Stimulated activated CD4-positive, alpha-beta T cell treated with anti-CD3 and anti-CD28 coated beads, Interleukin-15, amount 100 ng/mL, for 24 hours (primary cell): Measurements from ENCODE around the gene CA6.
"Not testable (repeated sequence)": the region's sequence is repeated elsewhere in the genome, so short reads cannot be mapped to it uniquely, and the experiment has no call there.

ENCODE experiments used
- DNase-seq: peaks from one replicate; pipeline ENCODE4 v3.0.0-alpha.2; 2020

Gene CA6

DNA sequence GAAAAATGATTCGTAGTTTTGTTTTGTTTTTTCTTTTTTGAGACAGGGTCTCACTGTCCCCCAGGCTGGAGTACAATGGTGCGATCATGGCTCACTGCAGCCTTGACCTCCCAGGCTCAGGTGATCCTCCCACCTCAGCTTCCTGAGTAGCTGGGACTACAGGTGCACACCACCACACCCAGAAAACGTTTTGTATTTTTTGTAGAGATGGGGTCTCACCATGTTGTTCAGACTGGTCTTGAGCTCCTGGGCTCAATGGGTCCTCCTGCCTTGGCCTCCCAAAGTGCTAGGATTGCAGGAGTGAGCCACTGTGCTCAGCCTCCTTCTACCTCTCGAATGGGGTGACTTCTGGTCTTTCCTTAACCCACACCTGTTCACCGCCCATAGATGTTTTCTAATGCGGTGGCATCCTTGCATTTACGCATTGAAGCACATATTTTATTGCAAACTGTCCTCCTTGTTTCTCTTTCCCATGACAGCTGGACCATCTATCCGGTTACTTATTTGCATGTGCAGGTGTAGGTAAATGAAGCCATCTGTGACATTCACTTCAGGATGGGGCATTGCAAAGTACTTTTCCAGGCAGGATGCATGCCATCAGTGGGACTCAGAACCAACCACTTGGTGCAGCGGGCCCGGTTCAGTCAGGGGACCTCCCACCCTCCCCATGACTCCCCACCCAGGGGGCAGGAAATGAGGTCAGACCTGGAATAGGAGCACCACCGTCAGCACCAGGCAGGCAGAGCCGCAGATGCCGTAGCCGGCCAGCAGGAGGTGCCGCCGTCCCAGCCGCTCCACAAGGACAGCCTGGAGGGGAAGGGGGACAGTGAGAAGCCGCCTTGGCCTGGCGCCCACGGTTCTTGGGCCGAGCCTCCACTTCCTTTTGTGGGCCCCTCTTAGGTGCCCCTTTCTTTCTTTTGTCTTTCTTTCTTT lies 64.0 kb downstream of the CA6 start:
- peak; percentile 48 for DNase-seq

DNA sequence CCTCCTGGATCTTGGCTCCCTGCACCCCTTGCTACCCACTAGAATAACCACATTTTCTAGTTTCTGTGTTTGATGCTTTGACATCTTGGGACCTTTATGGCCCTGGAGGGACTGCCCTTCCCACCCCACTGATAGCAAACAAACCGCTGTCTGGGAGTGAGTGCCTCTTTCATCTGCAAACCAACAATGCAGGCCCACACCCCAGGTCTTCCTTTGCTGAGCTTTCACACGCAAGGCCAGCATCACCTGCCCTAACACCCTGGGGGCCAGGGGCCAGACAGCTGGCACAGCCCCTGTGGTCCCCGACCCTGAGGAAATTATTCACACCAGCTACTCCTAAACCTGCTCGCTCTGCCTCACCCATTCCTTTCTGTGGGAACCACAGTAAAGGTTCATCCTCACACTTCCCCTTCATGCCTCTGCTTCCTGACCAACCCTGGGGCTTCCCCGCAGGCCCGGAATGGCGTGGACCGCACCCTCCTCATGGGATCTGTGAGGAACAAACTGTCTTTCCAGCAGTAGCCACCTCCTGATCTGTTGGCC lies 65.2 kb downstream of the CA6 start:
- no peak for DNase-seq

DNA sequence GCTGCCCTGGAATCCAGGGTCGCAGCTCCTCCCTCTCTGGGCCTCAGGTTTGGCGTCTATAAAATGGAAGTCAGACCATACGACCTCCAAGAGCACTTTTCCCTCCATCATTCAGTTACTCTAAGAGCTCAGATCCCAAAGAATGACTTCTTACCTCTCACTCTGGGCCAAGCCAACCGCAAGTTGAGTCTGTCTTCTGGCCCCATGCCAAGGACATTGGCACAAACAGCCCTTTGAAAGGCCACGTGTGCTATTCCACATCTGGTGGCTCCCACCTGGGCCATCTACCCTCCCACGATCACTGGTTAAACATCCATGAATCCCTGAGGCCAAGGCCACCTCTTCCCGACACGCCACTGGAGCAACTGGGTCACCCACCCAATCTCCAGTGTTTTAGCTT lies 68.2 kb downstream of the CA6 start:
- no peak for DNase-seq

DNA sequence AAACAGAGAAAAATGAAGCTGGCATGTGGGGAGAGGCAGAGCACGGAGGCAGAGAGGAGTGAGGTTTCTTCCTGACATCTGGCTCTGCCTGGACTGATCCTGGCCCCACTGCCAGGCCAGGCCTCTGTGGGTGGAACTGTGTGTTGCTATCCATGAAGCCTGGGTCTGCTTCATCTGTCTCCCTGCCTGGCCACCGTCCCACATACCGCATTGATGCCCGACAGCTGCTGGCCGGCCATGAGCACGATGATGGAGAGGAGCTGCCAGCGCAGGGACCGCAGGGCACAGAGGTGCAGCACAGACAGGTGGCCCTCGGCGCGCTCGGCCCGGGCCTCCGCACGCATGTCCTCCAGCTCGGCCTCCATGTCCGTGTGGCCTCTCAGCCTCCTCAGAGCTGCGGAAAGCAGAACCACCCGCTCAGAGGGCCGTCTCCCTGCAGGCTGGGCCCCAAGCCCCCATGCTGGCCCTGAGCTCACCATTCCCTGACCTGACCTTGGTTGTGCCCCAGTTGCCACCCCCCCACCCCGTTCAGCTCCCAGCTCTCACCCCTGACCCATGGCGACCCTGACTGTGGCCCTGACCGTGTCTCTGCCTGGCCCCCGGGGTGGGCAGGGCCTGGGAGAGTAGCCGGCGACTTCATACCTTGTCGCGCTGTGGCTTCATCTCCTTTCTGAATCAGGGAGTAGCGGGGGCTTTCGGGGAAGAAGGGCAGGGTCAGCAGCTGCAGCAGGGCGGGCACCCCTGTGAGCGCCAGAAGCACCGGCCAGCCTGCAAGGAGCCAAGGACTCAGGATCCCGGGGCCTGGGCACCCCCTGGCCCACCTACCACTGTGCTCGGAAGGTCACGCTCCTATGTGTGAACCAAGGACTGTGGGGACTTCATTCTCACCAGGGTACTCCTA lies 69.1 kb downstream of the CA6 start:
- no peak for DNase-seq

DNA sequence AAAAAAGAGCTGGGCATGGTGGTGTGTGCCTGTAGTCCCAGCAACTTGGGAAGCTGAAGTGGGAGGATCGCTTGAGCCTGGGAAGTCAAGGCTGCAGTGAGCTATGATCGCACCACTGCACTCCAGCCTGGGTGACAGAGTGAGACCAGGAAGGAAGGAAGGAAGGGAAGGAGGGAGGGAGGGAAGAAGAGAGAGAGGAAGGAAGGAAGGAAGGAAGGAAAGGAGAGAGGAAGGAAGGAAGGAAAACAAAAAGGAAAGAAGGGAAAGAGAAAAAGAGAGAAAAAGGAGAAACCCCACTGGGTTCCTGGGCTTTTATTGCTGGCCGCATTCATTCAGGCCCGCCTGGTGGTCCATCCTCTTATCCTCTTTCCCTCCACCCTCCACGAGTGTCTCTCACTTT lies 70.8 kb downstream of the CA6 start:
- DNase-seq: no peak

DNA sequence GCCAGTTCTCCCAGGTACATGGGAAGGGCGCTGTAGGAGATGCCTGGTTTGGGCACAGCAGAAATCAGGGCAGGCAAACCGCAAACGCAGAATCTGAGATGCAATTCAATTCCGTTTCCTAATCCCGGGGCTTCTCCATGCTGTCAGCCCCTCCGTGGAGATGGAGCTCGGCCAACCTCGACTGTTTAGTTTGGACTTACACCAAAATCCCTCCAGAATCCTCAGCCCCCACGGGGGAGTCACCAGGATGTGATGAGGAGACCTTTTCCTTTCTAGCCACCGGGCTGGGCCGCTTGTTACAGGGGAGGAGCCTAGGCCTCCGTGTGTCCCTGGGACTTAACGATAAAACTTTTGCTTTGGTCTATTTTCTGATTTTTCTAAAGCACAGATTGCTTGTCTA lies 72.7 kb downstream of the CA6 start:
- no peak for DNase-seq

DNA sequence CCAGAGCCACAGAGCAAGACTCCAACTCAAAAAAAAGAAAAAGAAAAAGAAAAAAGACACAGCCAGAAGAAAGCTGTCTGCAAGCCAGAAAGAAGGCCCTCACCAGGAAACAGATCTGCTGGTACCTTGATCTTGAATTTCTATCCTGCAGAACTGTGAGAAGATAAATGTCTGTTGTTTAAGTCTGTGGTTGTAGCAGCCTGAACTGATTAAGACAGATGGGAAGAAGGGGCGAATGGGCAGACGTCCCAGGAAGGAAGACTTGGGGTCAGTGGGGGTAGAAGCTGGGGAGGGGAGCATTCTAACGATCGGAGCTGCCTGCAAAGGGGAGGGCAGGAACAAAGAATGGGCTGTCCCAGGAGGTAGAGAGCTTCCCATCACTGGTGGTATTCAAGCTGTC lies 74.2 kb downstream of the CA6 start:
- DNase-seq: no peak

DNA sequence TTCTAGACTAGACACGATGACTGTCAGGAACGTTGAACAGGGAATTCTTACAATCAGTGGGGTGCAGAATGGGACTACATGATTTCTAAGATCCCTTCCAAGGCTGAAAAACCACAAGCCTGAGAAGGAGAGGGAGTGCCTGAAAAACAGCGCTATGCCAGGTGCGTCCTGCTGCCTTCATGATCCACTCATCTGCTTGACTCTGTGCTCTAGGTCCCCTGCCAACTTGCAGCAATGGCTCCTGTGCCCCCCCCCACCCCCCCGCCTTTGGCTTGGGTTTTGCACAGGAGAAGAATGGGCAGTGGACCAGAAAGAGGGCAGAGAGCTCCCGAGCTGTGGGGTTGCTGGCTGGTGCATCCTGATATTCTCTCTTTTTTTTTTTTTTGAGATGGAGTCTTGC lies 74.6 kb downstream of the CA6 start:
- DNase-seq: no peak

DNA sequence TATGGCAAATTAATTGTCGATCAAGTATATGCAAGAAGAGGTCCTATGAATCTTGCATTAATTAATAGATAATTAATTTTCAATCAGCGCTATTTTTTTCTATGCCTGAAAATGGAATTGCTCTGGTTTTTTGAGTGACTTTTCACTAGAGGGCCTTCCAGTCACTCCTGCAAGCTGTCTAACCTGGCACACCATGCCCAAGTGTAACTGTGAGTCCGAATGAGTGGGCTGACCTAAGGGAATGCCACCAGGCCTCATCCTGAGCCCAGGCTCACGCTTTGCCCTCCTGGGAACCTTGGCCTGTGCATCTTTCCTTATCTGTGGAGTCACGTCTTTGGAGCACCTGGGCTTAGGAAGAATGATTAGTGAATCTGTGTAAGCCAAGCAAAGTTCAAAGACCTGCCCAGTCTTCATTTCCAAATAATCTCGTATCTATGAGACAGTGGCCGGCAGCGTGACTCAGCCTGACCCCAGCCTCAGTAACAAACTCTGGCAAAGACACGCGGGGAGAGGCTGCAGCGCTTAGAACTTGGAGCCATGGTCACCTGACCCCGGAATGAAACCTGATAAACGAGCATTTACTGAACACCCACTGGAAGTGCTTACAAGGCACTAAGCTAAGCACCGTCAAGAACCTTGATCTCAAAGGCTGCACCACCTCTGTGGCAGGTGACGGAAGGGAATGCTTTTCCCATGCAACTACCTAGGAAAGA lies 76.5 kb downstream of the CA6 start:
- not testable (repeated sequence) for DNase-seq

DNA sequence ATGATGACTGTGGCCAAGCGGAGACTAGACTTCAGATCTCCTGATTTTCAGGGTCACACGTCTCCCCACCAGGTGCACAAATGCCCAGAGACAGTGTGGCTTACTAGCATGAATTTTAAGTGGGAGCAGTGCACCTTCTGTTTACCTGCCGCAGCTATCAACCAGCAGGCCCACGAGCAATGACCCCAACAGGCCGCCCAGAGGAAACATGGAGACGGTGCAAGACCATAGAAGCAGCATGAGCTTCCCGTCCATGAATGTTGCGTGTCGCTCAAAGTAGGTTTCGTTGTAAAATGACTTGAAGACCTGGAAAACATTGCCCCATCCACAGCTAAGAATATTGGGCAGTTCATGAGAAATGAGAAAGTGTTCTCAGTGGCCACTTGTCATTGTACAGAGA lies 77.1 kb downstream of the CA6 start:
- no peak for DNase-seq
